PC-3 (cell line): Measurements from ENCODE around the gene KRTAP5-10.
"Not testable (repeated sequence)": the region's sequence is repeated elsewhere in the genome, so short reads cannot be mapped to it uniquely, and the experiment has no call there.

ENCODE experiments used
- EZH2 ChIP-seq: fragments of 300-600 bp; sonication (generic); IDR thresholded peaks from one replicate; pipeline ENCODE4 v1.6.1; 2017; ENCODE audit warnings: antibody characterized with exemption, mild to moderate bottlenecking, low read length; ENCODE audit not compliant: unreplicated experiment
- EZH2phosphoT487 ChIP-seq: fragments of 300-600 bp; sonication (generic); IDR thresholded peaks from 2 replicates; pipeline ENCODE4 v1.6.1; 2018; ENCODE audit warnings: mild to moderate bottlenecking, antibody characterized with exemption, low read length, borderline replicate concordance
- TF ChIP-seq, protein P1 (sequence below): fragments of 300-600 bp; sonication (generic); conservative IDR thresholded peaks from 2 replicates; pipeline ENCODE4 v1.5.1; 2017; ENCODE audit warnings: antibody characterized with exemption, low read depth, mild to moderate bottlenecking, low read length

- not testable (repeated sequence) for TF ChIP-seq EZH2phosphoT487, EZH2
- TF ChIP-seq, protein P1, sequence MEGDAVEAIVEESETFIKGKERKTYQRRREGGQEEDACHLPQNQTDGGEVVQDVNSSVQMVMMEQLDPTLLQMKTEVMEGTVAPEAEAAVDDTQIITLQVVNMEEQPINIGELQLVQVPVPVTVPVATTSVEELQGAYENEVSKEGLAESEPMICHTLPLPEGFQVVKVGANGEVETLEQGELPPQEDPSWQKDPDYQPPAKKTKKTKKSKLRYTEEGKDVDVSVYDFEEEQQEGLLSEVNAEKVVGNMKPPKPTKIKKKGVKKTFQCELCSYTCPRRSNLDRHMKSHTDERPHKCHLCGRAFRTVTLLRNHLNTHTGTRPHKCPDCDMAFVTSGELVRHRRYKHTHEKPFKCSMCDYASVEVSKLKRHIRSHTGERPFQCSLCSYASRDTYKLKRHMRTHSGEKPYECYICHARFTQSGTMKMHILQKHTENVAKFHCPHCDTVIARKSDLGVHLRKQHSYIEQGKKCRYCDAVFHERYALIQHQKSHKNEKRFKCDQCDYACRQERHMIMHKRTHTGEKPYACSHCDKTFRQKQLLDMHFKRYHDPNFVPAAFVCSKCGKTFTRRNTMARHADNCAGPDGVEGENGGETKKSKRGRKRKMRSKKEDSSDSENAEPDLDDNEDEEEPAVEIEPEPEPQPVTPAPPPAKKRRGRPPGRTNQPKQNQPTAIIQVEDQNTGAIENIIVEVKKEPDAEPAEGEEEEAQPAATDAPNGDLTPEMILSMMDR, result not testable (repeated sequence)
Measured at GRCh38 chr11:71582969-71583368, 17.6 kb downstream of the KRTAP5-10 start.
